ENCODE measurements around the gene MTTP.

- TF ChIP-seq EGR1 (IDR thresholded peaks at IDR 0.05) (no peak), FOXM1 (IDR thresholded peaks at IDR 0.05; ENCODE audit: borderline replicate concordance, low read depth) (no peak), TAF1 (IDR thresholded peaks at IDR 0.05; ENCODE audit: low read depth) (no peak), ZBTB7A (IDR thresholded peaks at IDR 0.05; ENCODE audit: low read depth) (no peak), CREB1 (IDR thresholded peaks at IDR 0.05; ENCODE audit: low read depth) (no peak), RAD21 (IDR thresholded peaks at IDR 0.05; ENCODE audit: low read depth) (no peak), TEAD4 (IDR thresholded peaks at IDR 0.05) (no peak), EP300 (IDR thresholded peaks at IDR 0.05; ENCODE audit: borderline replicate concordance) (no peak)
Measured at GRCh38 chr4:99624141-99624719, 49.6 kb downstream of the MTTP start.
